Thyroid gland (tissue), 4 donors: ENCODE results near the gene DGCR2. TPM values are rescaled to one million over a fixed set of nuclear protein-coding genes. Genes with fewer than 3 reads are reported as not detected.
"Not testable (repeated sequence)": the region's sequence is repeated elsewhere in the genome, so short reads cannot be mapped to it uniquely, and the experiment has no call there.

Source experiments
- DNase-seq, 2 donors: peaks; one replicate each; pipeline ENCODE4 v3.0.0-alpha.2; 2019
- H3K27ac ChIP-seq, 3 donors: fragments of 200-600 bp; sonication (generic); 1 replicate in 2 of 3; 2 replicates in 1 of 3; pipeline ENCODE4 v1.5.1; 2016 to 2019; ENCODE audit warnings: mild to moderate bottlenecking in 1 of 3, moderate library complexity in 1 of 3
- H3K27me3 ChIP-seq: fragments of 200-600 bp; sonication (generic); one replicate; pipeline ENCODE4 v1.5.1; 2019
- H3K36me3 ChIP-seq, 2 donors: fragments of 200-600 bp; sonication (generic); one replicate each; pipeline ENCODE4 v1.5.1; 2016 to 2019
- H3K4me1 ChIP-seq, 2 donors: fragments of 200-600 bp; sonication (generic); one replicate each; pipeline ENCODE4 v1.5.1; 2017 to 2019
- H3K4me3 ChIP-seq, 3 donors: fragments of 200-600 bp; sonication (generic); replicated peaks in 1 of 3; 1 replicate in 2 of 3; 2 replicates in 1 of 3; pipeline ENCODE4 v1.5.1; 2016; ENCODE audit warnings: mild to moderate bottlenecking in 1 of 3
- H3K9me3 ChIP-seq: fragments of 200-600 bp; sonication (generic); one replicate; pipeline ENCODE4 v1.5.1; 2017
- CTCF ChIP-seq, 6 experiments: fragments of 200-600 bp in 3 of 6; fragments of 450-650 bp in 3 of 6; sonication (generic) in 3 of 6; IDR thresholded peaks; one replicate each; pipeline ENCODE4 v1.5.1; 2016 to 2019; ENCODE audit warnings: antibody characterized with exemption in 6 of 6, mild to moderate bottlenecking in 2 of 6, inconsistent platforms in 1 of 6, moderate library complexity in 1 of 6
- POLR2A ChIP-seq, 2 donors: fragments of 450-650 bp; IDR thresholded peaks; one replicate each; pipeline ENCODE4 v1.6.1; 2017; ENCODE audit warnings: antibody characterized with exemption in 2 of 2, mild to moderate bottlenecking in 2 of 2, moderate library complexity in 1 of 2
- WGBS, 2 donors: methylation state at CpG; one replicate each; pipeline ENCODE4 v1.1.5; 2017; 5-methylcytosine and 5-hydroxymethylcytosine counted together
- intact Hi-C: fragments of 100-400 bp; cut with DNase I; formaldehyde crosslinking; loops from one replicate; pipeline ENCODE4 v1.15.1; 2023
- total RNA-seq, 4 donors: library from RNA; depleted of rRNA; stranded (reverse); fragments of >200 nt; gene quantifications; one replicate each; pipeline ENCODE4 v1.2.3, GENCODE V29; 2016

DGCR2 gene
- total RNA-seq, 4 donors from 2014 or later: 49.3 to 106 (median 86.9) TPM

- intact Hi-C loops: no loop called here
- WGBS, 2 donors: 82 to 91% methylated on average over 13 of the region's 13 CpGs
- no peak for DNase-seq
- Histone ChIP-seq H3K9me3 (no peaks in the 10 kb centered on the region), H3K27ac (no peak overlapping the region), H3K4me1 (peaks cover 0 to 10% of the 10 kb centered on the region in 2 donors), H3K36me3 (no peaks in the 10 kb centered on the region), H3K4me3 (no peak overlapping the region), H3K27me3 (no peaks in the 10 kb centered on the region)
- TF ChIP-seq CTCF (IDR thresholded peaks at IDR 0.05) (no peak), POLR2A (IDR thresholded peaks at IDR 0.05) (no peak)
Measured at GRCh38 chr22:19082793-19083192, 39.4 kb downstream of the DGCR2 start.

GRCh38 chr22:19082101-19082500, 40.1 kb downstream of the DGCR2 start:
- Histone ChIP-seq H3K36me3 (no peaks in the 10 kb centered on the region), H3K27me3 (no peaks in the 10 kb centered on the region), H3K4me1 (peaks cover 0 to 10% of the 10 kb centered on the region in 2 donors), H3K9me3 (no peaks in the 10 kb centered on the region), H3K4me3 (no peak overlapping the region), H3K27ac (no peak overlapping the region)
- DNase-seq: peak; percentile 21 to 27
- no peak for TF ChIP-seq POLR2A (IDR thresholded peaks at IDR 0.05)
- 63 to 67% methylated on average over 3 of the region's 3 CpGs for WGBS, 2 donors
- intact Hi-C loops: no loop called here

- H3K9me3 ChIP-seq: no peaks in the 10 kb centered on the region
- H3K27me3 ChIP-seq: no peaks in the 10 kb centered on the region
- no peak for DNase-seq
- 86 to 91% methylated on average over 3 of the region's 3 CpGs for WGBS, 2 donors
- intact Hi-C loops: no loop called here
- no peak overlapping the region for H3K27ac ChIP-seq
- H3K4me3 ChIP-seq: no peak overlapping the region
- H3K4me1 ChIP-seq: peaks cover 0 to 6% of the 10 kb centered on the region in 2 donors
- no peaks in the 10 kb centered on the region for H3K36me3 ChIP-seq
- TF ChIP-seq CTCF (IDR thresholded peaks at IDR 0.05) (no peak), POLR2A (IDR thresholded peaks at IDR 0.05) (no peak)
Measured at GRCh38 chr22:19081351-19081750, 40.9 kb downstream of the DGCR2 start.

- TF ChIP-seq CTCF (IDR thresholded peaks at IDR 0.05): no peak
- intact Hi-C loops: no loop called here
- WGBS, 2 donors: 96 to 99% methylated on average over 3 of the region's 3 CpGs
Measured at GRCh38 chr22:19080853-19081252, 41.4 kb downstream of the DGCR2 start.

GRCh38 chr22:19079691-19080090, 42.5 kb downstream of the DGCR2 start:
- Histone ChIP-seq H3K36me3 (no peaks in the 10 kb centered on the region), H3K4me3 (no peak overlapping the region), H3K27ac (no peak overlapping the region), H3K4me1 (no peaks in the 10 kb centered on the region), H3K27me3 (no peaks in the 10 kb centered on the region), H3K9me3 (no peaks in the 10 kb centered on the region)
- intact Hi-C loops: no loop called here
- no peak for TF ChIP-seq CTCF (IDR thresholded peaks at IDR 0.05)
- no peak for TF ChIP-seq POLR2A (IDR thresholded peaks at IDR 0.05)
- no peak for DNase-seq
- 88% methylated on average over 3 to 4 of the region's 4 CpGs for WGBS, 2 donors

More at GRCh38 chr22:19080853-19081252, 41.4 kb downstream of the DGCR2 start:
- Histone ChIP-seq H3K27me3 (no peaks in the 10 kb centered on the region), H3K27ac (no peak overlapping the region), H3K9me3 (no peaks in the 10 kb centered on the region), H3K4me1 (peaks cover 0 to 6% of the 10 kb centered on the region in 2 donors), H3K36me3 (no peaks in the 10 kb centered on the region), H3K4me3 (no peak overlapping the region)
- DNase-seq: no peak

DNA sequence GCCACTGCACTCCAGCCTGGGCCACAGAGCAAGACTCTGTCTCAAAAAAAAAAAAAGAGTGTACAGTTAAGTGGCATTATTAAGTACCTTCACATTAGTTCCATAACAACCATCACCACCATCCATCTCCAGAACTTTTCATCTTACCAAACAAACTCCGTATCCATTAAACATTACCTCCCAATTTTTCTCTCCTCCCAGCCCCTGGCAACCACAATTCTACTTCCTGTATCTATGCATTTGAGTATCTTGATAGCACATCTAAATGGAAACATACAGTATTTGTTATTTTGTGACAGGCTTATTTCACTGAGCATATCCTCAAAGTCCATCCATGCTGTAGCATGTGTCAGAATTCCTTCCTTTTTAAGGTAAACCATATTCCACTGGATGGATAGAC, 46.8 kb downstream of the DGCR2 start:
- H3K4me3 ChIP-seq: no peak overlapping the region
- H3K27ac ChIP-seq: no peak overlapping the region
- H3K4me1 ChIP-seq: no peaks in the 10 kb centered on the region
- DNase-seq: no peak
- no peaks in the 10 kb centered on the region for H3K9me3 ChIP-seq
- intact Hi-C loops: no loop called here
- no peaks in the 10 kb centered on the region for H3K27me3 ChIP-seq
- TF ChIP-seq CTCF (IDR thresholded peaks at IDR 0.05) (no peak), POLR2A (IDR thresholded peaks at IDR 0.05) (no peak)
- WGBS, 2 donors: 97 to 100% methylated on average over 1 of the region's 1 CpG
- H3K36me3 ChIP-seq: no peaks in the 10 kb centered on the region

GRCh38 chr22:19072853-19073252, 49.4 kb downstream of the DGCR2 start:
- H3K4me1 ChIP-seq, intact Hi-C loops, H3K4me3 ChIP-seq, H3K27ac ChIP-seq, H3K36me3 ChIP-seq, DNase-seq, H3K9me3 ChIP-seq, H3K27me3 ChIP-seq: not testable (repeated sequence)
